NT2/D1 (cell line): Measurements from ENCODE around the gene COX8C.

Experiments
- DNase-seq: peaks from one replicate; pipeline ENCODE4 v3.0.0-alpha.2; 2011; ENCODE audit warnings: low read depth, low spot score
- H3K27me3 ChIP-seq: 2 replicates; pipeline ENCODE4 v1.6.0; 2011; ENCODE audit warnings: mild to moderate bottlenecking; ENCODE audit not compliant: insufficient read length, insufficient read depth
- H3K36me3 ChIP-seq: 2 replicates; pipeline ENCODE4 v1.6.1; 2011; ENCODE audit warnings: mild to moderate bottlenecking, low read length, mixed read lengths; ENCODE audit not compliant: insufficient read depth, insufficient read length
- H3K4me1 ChIP-seq: 2 replicates; pipeline ENCODE4 v1.5.1; 2011; ENCODE audit not compliant: insufficient read depth, insufficient read length
- H3K4me3 ChIP-seq: 2 replicates; pipeline ENCODE4 v1.5.1; 2011; ENCODE audit warnings: low read depth; ENCODE audit not compliant: insufficient read length
- H3K9ac ChIP-seq: 2 replicates; pipeline ENCODE4 v1.6.0; 2011; ENCODE audit warnings: low read depth; ENCODE audit not compliant: insufficient read length
- H3K9me3 ChIP-seq: 2 replicates; pipeline ENCODE4 v1.5.1; 2011; ENCODE audit warnings: mild to moderate bottlenecking, low read length; ENCODE audit not compliant: insufficient read depth
- SUZ12 ChIP-seq: IDR thresholded peaks from 2 replicates; pipeline ENCODE4 v1.6.1; 2011; ENCODE audit not compliant: insufficient read length, insufficient read depth; ENCODE audit errors: extremely low read depth
- YY1 ChIP-seq: IDR thresholded peaks from 2 replicates; pipeline ENCODE4 v1.6.1; 2011; ENCODE audit not compliant: insufficient read length, insufficient read depth
- ZNF274 ChIP-seq: IDR thresholded peaks from 2 replicates; pipeline ENCODE4 v1.6.1; 2011; ENCODE audit warnings: mild to moderate bottlenecking, low read depth, low read length

Gene COX8C

GRCh38 chr14:93304771-93305170 is 42.2 kb upstream of the COX8C start:
- no peak for DNase-seq
- no peaks in the 10 kb centered on the region for H3K4me1 ChIP-seq
- no peak for TF ChIP-seq ZNF274
- no peak for TF ChIP-seq SUZ12
- TF ChIP-seq YY1: no peak
- H3K27me3 ChIP-seq: no peaks in the 10 kb centered on the region
- H3K9ac ChIP-seq: no peak overlapping the region
- no peaks in the 10 kb centered on the region for H3K9me3 ChIP-seq
- H3K4me3 ChIP-seq: no peak overlapping the region
- H3K36me3 ChIP-seq: no peaks in the 10 kb centered on the region

GRCh38 chr14:93305725-93306418 is 41.1 kb upstream of the COX8C start:
- no peaks in the 10 kb centered on the region for H3K36me3 ChIP-seq
- no peak for DNase-seq
- H3K9me3 ChIP-seq: no peaks in the 10 kb centered on the region

GRCh38 chr14:93306812-93307211 is 40.2 kb upstream of the COX8C start:
- Histone ChIP-seq H3K9ac (no peak overlapping the region), H3K27me3 (no peaks in the 10 kb centered on the region), H3K4me3 (no peak overlapping the region), H3K4me1 (no peaks in the 10 kb centered on the region), H3K36me3 (no peaks in the 10 kb centered on the region), H3K9me3 (no peaks in the 10 kb centered on the region)
- TF ChIP-seq ZNF274 (no peak), YY1 (no peak), SUZ12 (no peak)
- no peak for DNase-seq

More at GRCh38 chr14:93305725-93306418, 41.1 kb upstream of the COX8C start:
- no peaks in the 10 kb centered on the region for H3K27me3 ChIP-seq
- no peak overlapping the region for H3K4me3 ChIP-seq
- TF ChIP-seq YY1: no peak
- no peak for TF ChIP-seq ZNF274
- TF ChIP-seq SUZ12: no peak
- H3K9ac ChIP-seq: no peak overlapping the region
- H3K4me1 ChIP-seq: no peaks in the 10 kb centered on the region

- H3K9me3 ChIP-seq: no peaks in the 10 kb centered on the region
- no peaks in the 10 kb centered on the region for H3K36me3 ChIP-seq
- no peaks in the 10 kb centered on the region for H3K4me1 ChIP-seq
- no peak overlapping the region for H3K4me3 ChIP-seq
- no peak for TF ChIP-seq SUZ12
- no peak for TF ChIP-seq YY1
- TF ChIP-seq ZNF274: no peak
- DNase-seq: no peak
- no peak overlapping the region for H3K9ac ChIP-seq
- no peaks in the 10 kb centered on the region for H3K27me3 ChIP-seq
Measured at GRCh38 chr14:93308686-93309345, 38.2 kb upstream of the COX8C start.

GRCh38 chr14:93309427-93309966 is 37.5 kb upstream of the COX8C start:
- TF ChIP-seq ZNF274 (no peak), SUZ12 (no peak), YY1 (no peak)

GRCh38 chr14:93311082-93311481 is 35.9 kb upstream of the COX8C start:
- no peaks in the 10 kb centered on the region for H3K36me3 ChIP-seq
- DNase-seq: no peak
- no peaks in the 10 kb centered on the region for H3K27me3 ChIP-seq
- H3K4me1 ChIP-seq: no peaks in the 10 kb centered on the region
- H3K4me3 ChIP-seq: no peak overlapping the region
- no peaks in the 10 kb centered on the region for H3K9me3 ChIP-seq
- TF ChIP-seq SUZ12 (no peak), ZNF274 (no peak), YY1 (no peak)
- no peak overlapping the region for H3K9ac ChIP-seq

More at GRCh38 chr14:93309427-93309966, 37.5 kb upstream of the COX8C start:
- H3K4me3 ChIP-seq: no peak overlapping the region
- H3K36me3 ChIP-seq: no peaks in the 10 kb centered on the region
- H3K9ac ChIP-seq: no peak overlapping the region
- H3K27me3 ChIP-seq: no peaks in the 10 kb centered on the region
- no peak for DNase-seq
- H3K4me1 ChIP-seq: no peaks in the 10 kb centered on the region
- no peaks in the 10 kb centered on the region for H3K9me3 ChIP-seq

GRCh38 chr14:93315575-93315974 is 31.4 kb upstream of the COX8C start:
- DNase-seq: no peak
- H3K4me3 ChIP-seq: no peak overlapping the region
- no peaks in the 10 kb centered on the region for H3K27me3 ChIP-seq
- H3K9ac ChIP-seq: no peak overlapping the region
- peaks cover 3% of the 10 kb centered on the region for H3K4me1 ChIP-seq
- TF ChIP-seq SUZ12 (no peak), YY1 (no peak), ZNF274 (no peak)
- no peaks in the 10 kb centered on the region for H3K36me3 ChIP-seq
- H3K9me3 ChIP-seq: no peaks in the 10 kb centered on the region
